ENCODE measurements around the gene CHAT.

The CHAT gene

GRCh38 chr10:49645871-49646870 is 32.3 kb downstream of the CHAT start:
- no peaks in the 10 kb centered on the region for H3K4me1 ChIP-seq (ENCODE audit: low read length)
- no peak overlapping the region for H3K4me2 ChIP-seq (ENCODE audit: low read depth, low read length)
- no peaks in the 10 kb centered on the region for H3K27me3 ChIP-seq (replicated peaks; ENCODE audit: insufficient read depth, low read length)
- H3K9me2 ChIP-seq (replicated peaks; ENCODE audit: insufficient read depth, low read length) = no peaks in the 10 kb centered on the region
- H3F3A ChIP-seq (ENCODE audit: insufficient read depth, low read length) = no peaks in the 10 kb centered on the region
- H2AFZ ChIP-seq (ENCODE audit: low read length) = no peak overlapping the region
- TF ChIP-seq CTCF (IDR thresholded peaks at IDR 0.05; ENCODE audit: low read length) (no peak), EZH2 (optimal IDR thresholded peaks at IDR 0.05; ENCODE audit: low read depth, low read length) (no peak), EZH2phosphoT487 (IDR thresholded peaks at IDR 0.05; ENCODE audit: low read length) (no peak)
- no peak for DNase-seq
- H3K9me3 ChIP-seq (replicated peaks; ENCODE audit: insufficient read depth, low read length) = no peaks in the 10 kb centered on the region
- no peaks in the 10 kb centered on the region for H3K79me2 ChIP-seq (ENCODE audit: low read length)
- no peak overlapping the region for H3K27ac ChIP-seq (ENCODE audit: low read length)
- no peak overlapping the region for H3K9ac ChIP-seq (ENCODE audit: low read length)
- no peaks in the 10 kb centered on the region for H4K20me1 ChIP-seq (ENCODE audit: insufficient read depth, low read length)
- no peaks in the 10 kb centered on the region for H3K36me3 ChIP-seq (replicated peaks; ENCODE audit: insufficient read depth, low read length)
- no peak overlapping the region for H3K4me3 ChIP-seq (ENCODE audit: low read length)

GRCh38 chr10:49647554-49647953 is 33.7 kb downstream of the CHAT start:
- Histone ChIP-seq H3F3A (ENCODE audit: insufficient read depth, low read length) (no peaks in the 10 kb centered on the region), H3K27me3 (replicated peaks; ENCODE audit: insufficient read depth, low read length) (no peaks in the 10 kb centered on the region), H3K79me2 (ENCODE audit: low read length) (no peaks in the 10 kb centered on the region), H3K27ac (ENCODE audit: low read length) (no peak overlapping the region), H3K9me2 (replicated peaks; ENCODE audit: insufficient read depth, low read length) (no peaks in the 10 kb centered on the region), H4K20me1 (ENCODE audit: insufficient read depth, low read length) (no peaks in the 10 kb centered on the region), H3K4me1 (ENCODE audit: low read length) (no peaks in the 10 kb centered on the region), H3K4me3 (ENCODE audit: low read length) (no peak overlapping the region), H2AFZ (ENCODE audit: low read length) (no peak overlapping the region), H3K4me2 (ENCODE audit: low read depth, low read length) (no peak overlapping the region), H3K9me3 (replicated peaks; ENCODE audit: insufficient read depth, low read length) (no peaks in the 10 kb centered on the region), H3K36me3 (replicated peaks; ENCODE audit: insufficient read depth, low read length) (no peaks in the 10 kb centered on the region), H3K9ac (ENCODE audit: low read length) (no peak overlapping the region)
- TF ChIP-seq CTCF (IDR thresholded peaks at IDR 0.05; ENCODE audit: low read length) (no peak), EZH2phosphoT487 (IDR thresholded peaks at IDR 0.05; ENCODE audit: low read length) (no peak), EZH2 (optimal IDR thresholded peaks at IDR 0.05; ENCODE audit: low read depth, low read length) (no peak)
- no peak for DNase-seq

- H3K27ac ChIP-seq (ENCODE audit: low read length) = no peak overlapping the region
- no peak overlapping the region for H3K4me2 ChIP-seq (ENCODE audit: low read depth, low read length)
- H3K9me2 ChIP-seq (replicated peaks; ENCODE audit: insufficient read depth, low read length) = no peaks in the 10 kb centered on the region
- H4K20me1 ChIP-seq (ENCODE audit: insufficient read depth, low read length) = no peaks in the 10 kb centered on the region
- no peaks in the 10 kb centered on the region for H3F3A ChIP-seq (ENCODE audit: insufficient read depth, low read length)
- H3K4me3 ChIP-seq (ENCODE audit: low read length) = no peak overlapping the region
- no peaks in the 10 kb centered on the region for H3K4me1 ChIP-seq (ENCODE audit: low read length)
- TF ChIP-seq CTCF (IDR thresholded peaks at IDR 0.05; ENCODE audit: low read length) (no peak), EZH2phosphoT487 (IDR thresholded peaks at IDR 0.05; ENCODE audit: low read length) (no peak), EZH2 (optimal IDR thresholded peaks at IDR 0.05; ENCODE audit: low read depth, low read length) (no peak)
- H2AFZ ChIP-seq (ENCODE audit: low read length) = no peak overlapping the region
- no peaks in the 10 kb centered on the region for H3K36me3 ChIP-seq (replicated peaks; ENCODE audit: insufficient read depth, low read length)
- H3K9ac ChIP-seq (ENCODE audit: low read length) = no peak overlapping the region
- no peaks in the 10 kb centered on the region for H3K9me3 ChIP-seq (replicated peaks; ENCODE audit: insufficient read depth, low read length)
- no peak for DNase-seq
- H3K79me2 ChIP-seq (ENCODE audit: low read length) = no peaks in the 10 kb centered on the region
- H3K27me3 ChIP-seq (replicated peaks; ENCODE audit: insufficient read depth, low read length) = no peaks in the 10 kb centered on the region
Observed at GRCh38 chr10:49647985-49648795, 34.4 kb downstream of the CHAT start.
